SK-N-MC (cell line): ENCODE data around the gene SERPINI1.

Source experiments
- DNase-seq: peaks from one replicate; pipeline ENCODE4 v3.0.0-alpha.2; 2011; ENCODE audit warnings: low read depth, low spot score
- H3K27ac ChIP-seq: fragments of 200-600 bp; sonication (generic); 2 replicates; pipeline ENCODE4 v1.5.1; 2016; ENCODE audit warnings: mixed run types
- H3K36me3 ChIP-seq: fragments of 200-600 bp; sonication (generic); 2 replicates; pipeline ENCODE4 v1.6.1; 2017; ENCODE audit warnings: antibody characterized with exemption, low read length, mixed read lengths; ENCODE audit not compliant: insufficient read depth
- H3K4me3 ChIP-seq: fragments of 200-600 bp; sonication (generic); 2 replicates; pipeline ENCODE4 v1.5.1; 2016
- H3K9ac ChIP-seq: fragments of 200-600 bp; sonication (generic); 2 replicates; pipeline ENCODE4 v1.8.0; 2017; ENCODE audit warnings: mixed run types, mixed read lengths; ENCODE audit not compliant: insufficient read length
- H3K9me3 ChIP-seq: fragments of 200-600 bp; sonication (generic); 2 replicates; pipeline ENCODE4 v1.6.1; 2017; ENCODE audit warnings: low read depth, mild to moderate bottlenecking, antibody characterized with exemption, low read length, moderate library complexity, mixed read lengths
- EZH2 ChIP-seq: fragments of 200-600 bp; sonication (generic); IDR thresholded peaks from one replicate; pipeline ENCODE4 v1.6.1; 2017; ENCODE audit warnings: antibody characterized with exemption
- FOXP2 ChIP-seq: optimal IDR thresholded peaks from 2 replicates; pipeline ENCODE3; 2011; ENCODE audit warnings: mild to moderate bottlenecking, moderate library complexity; ENCODE audit not compliant: insufficient read depth; ENCODE audit errors: extremely low read length, control extremely low read depth
- POLR2AphosphoS5 ChIP-seq: IDR thresholded peaks from 2 replicates; pipeline ENCODE4 v1.6.1; 2012; ENCODE audit warnings: mild to moderate bottlenecking, low read depth, low read length, borderline replicate concordance

Gene SERPINI1

DNA sequence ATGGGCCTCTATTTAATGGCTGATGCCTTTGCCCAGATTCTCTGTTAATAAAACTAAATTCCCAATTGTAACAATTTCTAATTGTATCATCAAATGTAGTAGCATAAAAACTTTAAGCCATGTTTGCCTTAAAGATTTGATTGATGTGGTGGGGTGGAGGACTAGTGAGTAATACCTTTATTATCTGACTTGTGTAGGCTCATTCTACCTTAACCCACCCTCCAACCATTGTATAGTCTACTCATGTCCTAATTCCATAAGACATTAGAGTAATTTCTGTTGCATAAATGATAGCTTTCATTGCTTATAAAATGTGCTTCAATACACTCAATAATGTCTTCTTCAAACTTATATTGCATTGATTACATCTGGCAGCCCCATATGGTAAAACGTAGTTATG is 25.8 kb downstream of the SERPINI1 start:
- H3K36me3 ChIP-seq: no peaks in the 10 kb centered on the region
- H3K27ac ChIP-seq: no peak overlapping the region
- no peak for DNase-seq
- no peak overlapping the region for H3K4me3 ChIP-seq
- no peak overlapping the region for H3K9ac ChIP-seq
- no peaks in the 10 kb centered on the region for H3K9me3 ChIP-seq
- TF ChIP-seq EZH2 (no peak), FOXP2 (no peak), POLR2AphosphoS5 (no peak)

DNA sequence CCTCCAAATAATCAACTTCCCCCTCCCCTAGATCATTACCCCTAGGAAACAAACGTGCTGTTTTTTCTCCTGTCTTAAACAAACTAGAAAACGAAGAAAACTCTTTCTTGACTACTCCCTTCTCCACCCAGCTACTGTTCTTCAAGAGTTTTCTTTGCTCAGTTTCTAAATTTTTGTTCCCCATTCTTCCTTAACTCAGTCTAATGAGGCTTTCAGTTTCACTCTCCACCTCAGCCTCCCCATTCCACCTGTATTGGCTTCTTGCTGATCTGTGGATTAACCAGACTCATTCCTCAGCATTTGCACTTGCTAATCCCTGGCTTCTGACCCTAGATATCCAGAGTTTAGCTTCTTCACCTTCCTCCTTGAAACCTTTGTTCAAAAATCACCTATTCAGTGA is 26.8 kb downstream of the SERPINI1 start:
- H3K36me3 ChIP-seq: no peaks in the 10 kb centered on the region
- H3K9me3 ChIP-seq: no peaks in the 10 kb centered on the region
- no peak overlapping the region for H3K27ac ChIP-seq
- TF ChIP-seq FOXP2: no peak
- TF ChIP-seq POLR2AphosphoS5: no peak
- no peak for TF ChIP-seq EZH2
- no peak for DNase-seq
- no peak overlapping the region for H3K9ac ChIP-seq
- H3K4me3 ChIP-seq: no peak overlapping the region

DNA sequence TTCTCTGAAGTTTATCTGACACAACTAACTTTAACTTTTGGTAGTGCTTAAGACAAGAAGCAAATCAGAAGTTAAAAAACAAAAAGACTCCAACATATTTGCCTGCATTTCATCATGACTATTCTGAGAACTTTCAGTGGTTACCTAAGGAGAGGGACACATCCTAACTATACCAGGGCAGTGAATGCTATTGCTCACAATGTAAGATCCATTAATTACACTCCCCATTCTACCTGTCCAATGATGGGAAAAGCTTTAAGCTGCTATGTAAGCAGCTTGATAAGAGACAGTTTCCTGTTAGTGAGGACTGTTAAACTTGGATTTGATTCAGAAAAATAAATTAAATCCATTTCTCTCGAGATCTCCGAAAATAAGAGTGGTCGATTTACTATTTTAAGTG is 37.5 kb downstream of the SERPINI1 start:
- DNase-seq: no peak
- no peaks in the 10 kb centered on the region for H3K36me3 ChIP-seq
- H3K9ac ChIP-seq: no peak overlapping the region
- TF ChIP-seq FOXP2 (no peak), POLR2AphosphoS5 (no peak), EZH2 (no peak)
- H3K4me3 ChIP-seq: no peak overlapping the region
- no peaks in the 10 kb centered on the region for H3K9me3 ChIP-seq
- no peak overlapping the region for H3K27ac ChIP-seq

DNA sequence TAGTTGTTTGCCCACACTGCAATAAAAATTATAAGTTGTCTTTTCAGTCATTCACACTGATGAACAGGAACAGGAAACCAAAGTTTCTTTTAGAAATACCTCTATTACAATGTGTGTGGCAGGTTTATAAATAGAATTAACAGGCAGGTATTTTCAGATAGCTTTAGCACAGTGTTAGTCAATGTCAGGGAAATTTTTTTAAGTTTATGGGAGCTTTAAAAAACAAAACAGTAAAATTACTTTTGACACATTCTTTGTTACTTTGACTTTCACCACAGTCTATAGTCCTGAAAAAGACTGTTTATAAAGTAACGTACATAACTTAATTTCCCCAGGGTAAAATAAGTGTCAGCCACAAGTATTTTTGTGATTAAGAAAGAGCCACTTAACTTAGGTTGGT is 38.1 kb downstream of the SERPINI1 start:
- TF ChIP-seq FOXP2: no peak
- TF ChIP-seq EZH2: no peak
- no peak for TF ChIP-seq POLR2AphosphoS5
- Histone ChIP-seq H3K27ac (no peak overlapping the region), H3K36me3 (no peaks in the 10 kb centered on the region), H3K9ac (no peak overlapping the region), H3K9me3 (peaks cover 2% of the 10 kb centered on the region; the same call in 1 of the 2 replicates), H3K4me3 (peak overlapping the region; percentile 10; the same call in 1 of the 2 replicates)
- DNase-seq: no peak

DNA sequence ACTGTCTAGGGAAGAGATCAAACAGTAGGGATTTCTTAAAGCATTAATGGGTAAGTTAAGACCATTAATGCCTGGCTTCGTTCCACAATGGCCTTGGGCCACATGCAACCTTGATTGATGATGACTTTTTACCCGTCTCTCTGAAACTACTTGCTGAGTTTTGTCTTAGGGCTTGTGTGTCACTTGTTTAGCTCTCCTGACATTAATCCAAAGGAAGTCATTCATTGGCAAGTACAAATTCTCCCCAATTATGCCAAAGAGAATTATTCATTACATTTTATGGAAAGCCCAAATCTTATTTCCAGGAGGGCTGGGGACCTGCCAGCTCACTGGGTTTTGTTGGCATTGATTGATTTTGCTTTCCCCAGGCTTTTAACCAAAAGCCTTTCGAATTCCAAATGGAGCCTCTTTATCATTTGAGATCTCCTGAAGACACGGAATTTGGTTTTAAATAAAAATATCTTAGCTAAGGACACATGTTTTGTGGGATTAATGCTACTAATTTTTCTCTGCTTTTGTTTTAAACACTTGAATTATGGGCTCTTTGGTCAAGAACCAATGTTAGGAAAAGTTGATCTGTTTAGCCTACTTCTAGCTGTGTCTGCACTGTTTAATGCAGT is 40.7 kb downstream of the SERPINI1 start:
- no peaks in the 10 kb centered on the region for H3K36me3 ChIP-seq
- no peak overlapping the region for H3K9ac ChIP-seq
- TF ChIP-seq EZH2 (no peak), FOXP2 (no peak), POLR2AphosphoS5 (no peak)
- H3K27ac ChIP-seq: no peak overlapping the region
- no peak for DNase-seq
- peaks cover 3% of the 10 kb centered on the region; the same call in 1 of the 2 replicates for H3K9me3 ChIP-seq
- no peak overlapping the region for H3K4me3 ChIP-seq

DNA sequence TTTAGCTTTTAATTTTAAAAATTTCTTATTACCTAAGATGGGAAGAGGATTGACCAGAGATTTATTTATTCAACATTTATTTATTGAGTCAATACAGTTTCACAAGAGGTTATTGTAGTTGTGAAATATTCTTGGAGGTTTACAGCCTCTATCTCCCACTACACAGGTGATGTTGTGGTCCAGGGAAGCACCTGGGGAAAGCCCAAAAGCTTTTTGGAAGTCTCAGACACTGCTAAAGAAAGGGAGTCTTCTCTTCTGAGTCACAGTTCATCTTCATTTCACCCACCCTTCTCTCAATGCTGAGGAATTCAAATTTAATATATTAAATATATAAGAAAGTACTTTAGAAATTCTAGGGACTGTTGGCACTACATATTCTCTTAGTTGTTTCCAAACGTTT is 41.8 kb downstream of the SERPINI1 start:
- TF ChIP-seq FOXP2 (no peak), POLR2AphosphoS5 (no peak), EZH2 (no peak)
- Histone ChIP-seq H3K27ac (no peak overlapping the region), H3K36me3 (no peaks in the 10 kb centered on the region), H3K9ac (no peak overlapping the region), H3K9me3 (peaks cover 3% of the 10 kb centered on the region; the same call in 1 of the 2 replicates), H3K4me3 (no peak overlapping the region)
- DNase-seq: no peak

DNA sequence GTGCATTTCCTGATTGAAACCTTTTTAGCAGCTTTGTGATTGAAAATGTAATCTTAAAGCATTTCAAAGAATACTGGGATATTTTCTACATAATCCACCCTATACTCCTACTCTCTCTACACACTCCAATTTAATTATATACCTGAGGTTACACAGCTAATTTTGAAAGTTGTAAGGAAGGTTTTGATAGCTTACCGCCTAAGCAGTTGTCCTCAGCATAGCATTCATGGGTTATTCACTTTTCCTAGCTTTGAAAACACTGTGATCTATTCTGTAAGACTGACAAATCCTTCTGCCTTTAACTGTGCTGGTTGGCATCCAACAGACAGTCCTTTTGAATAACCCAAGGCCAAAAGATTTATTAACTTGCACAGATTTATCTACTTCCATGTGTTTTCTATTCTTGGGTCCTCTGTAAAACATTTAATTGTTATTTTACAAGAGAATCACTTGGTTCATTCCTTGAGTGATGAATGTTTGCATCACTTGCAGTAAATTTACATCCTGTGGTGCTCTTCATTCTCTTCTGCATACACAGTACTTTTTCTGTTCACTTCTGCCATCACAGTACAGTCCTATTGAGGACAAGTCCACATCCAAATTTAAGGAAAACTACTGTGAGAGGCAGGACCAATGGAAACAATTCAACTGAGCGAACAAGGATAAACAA is 44.8 kb downstream of the SERPINI1 start:
- peaks cover 3% of the 10 kb centered on the region; the same call in 1 of the 2 replicates for H3K9me3 ChIP-seq
- H3K27ac ChIP-seq: no peak overlapping the region
- no peak overlapping the region for H3K9ac ChIP-seq
- TF ChIP-seq FOXP2 (no peak), EZH2 (no peak), POLR2AphosphoS5 (no peak)
- no peak overlapping the region for H3K4me3 ChIP-seq
- no peak for DNase-seq
- H3K36me3 ChIP-seq: no peaks in the 10 kb centered on the region

DNA sequence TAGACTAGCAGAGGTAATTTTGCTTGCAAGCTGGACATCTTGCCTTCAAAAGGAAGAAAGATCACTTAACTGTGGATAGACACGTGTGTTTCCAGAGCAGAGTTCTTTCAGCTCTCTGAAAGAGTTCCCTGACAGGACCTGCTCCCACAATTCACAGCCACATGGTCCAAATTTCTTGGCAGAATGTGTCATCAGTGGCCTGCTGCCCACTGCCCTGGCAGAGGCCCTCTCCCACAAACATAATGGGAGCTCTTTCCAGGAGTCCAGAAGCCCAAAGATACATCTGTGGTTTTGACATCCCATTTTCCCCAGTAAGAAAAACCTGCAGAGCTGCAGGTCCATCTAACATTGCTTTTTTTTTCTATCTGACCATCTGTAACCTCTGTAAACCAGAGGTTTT is 48.3 kb downstream of the SERPINI1 start:
- Histone ChIP-seq H3K9me3 (no peaks in the 10 kb centered on the region), H3K36me3 (no peaks in the 10 kb centered on the region), H3K9ac (no peak overlapping the region), H3K27ac (no peak overlapping the region), H3K4me3 (no peak overlapping the region)
- DNase-seq: no peak
- TF ChIP-seq EZH2: no peak
- TF ChIP-seq FOXP2: no peak
- no peak for TF ChIP-seq POLR2AphosphoS5
